ENCODE measurements around the gene FOXN3. TPM values are rescaled to one million over a fixed set of nuclear protein-coding genes. Genes with fewer than 3 reads are reported as not detected.

Gene FOXN3
- polyA plus RNA-seq, 2 of the 4 experiments (the other 2 are of a cell fraction): 6.0 to 6.4 TPM

DNA sequence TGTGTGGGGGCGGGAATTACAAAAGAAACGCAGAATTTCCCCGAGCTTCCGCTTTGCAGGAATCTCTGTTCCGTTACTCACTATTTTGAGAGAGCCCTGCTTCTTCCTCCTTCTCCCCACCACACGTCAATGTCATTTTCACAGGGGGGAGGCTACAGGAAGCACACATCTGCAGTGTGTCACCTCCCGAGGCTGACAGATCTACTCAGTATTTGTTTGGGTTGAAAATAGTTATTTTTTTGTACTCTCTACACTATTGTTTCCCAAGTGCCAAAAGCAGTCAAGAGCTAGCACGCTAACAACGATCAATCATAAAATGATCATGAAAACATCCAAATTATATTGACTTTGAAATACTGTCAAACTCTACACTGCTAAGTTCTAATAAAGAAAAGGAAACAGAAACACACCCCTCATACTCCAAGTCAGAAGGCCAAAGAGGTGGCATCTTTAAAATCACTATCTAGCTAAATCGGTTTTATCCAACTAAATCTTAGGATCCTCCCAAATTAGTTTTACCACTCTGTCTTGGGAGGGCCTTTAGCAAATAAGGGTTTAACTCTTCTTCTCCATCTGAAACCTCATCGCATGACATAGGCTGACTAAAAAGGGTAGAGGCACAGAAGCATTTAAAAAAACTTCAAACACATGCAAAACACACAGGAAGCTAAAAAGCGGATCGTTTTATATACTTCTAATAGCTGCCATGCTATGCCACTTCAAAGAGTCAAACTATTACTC is 51.8 kb downstream of the FOXN3 start:
- POLR2A ChIA-PET: no interaction called here
- CTCF ChIA-PET: interaction anchor here (0.6 kb wide), 1 partner anchor 89 kb away, joined by 3 read pairs; no protein-coding TSS in a partner anchor
- Histone ChIP-seq H3K27ac (no peak overlapping the region), H3K4me3 (no peak overlapping the region), H3K9me3 (0 out of 3 replicates have a peak, but pooled peaks cover 4% of the 10 kb centered on the region), H3K4me1 (0 out of 3 replicates have a peak, but pooled peaks cover 5% of the 10 kb centered on the region), H3K4me2 (no peak overlapping the region)
- FAIRE-seq: no peak
- WGBS (ENCODE audit: missing lambda C conversion rate): 84% methylated on average over 13 of the region's 13 CpGs
- no peak for DNase-seq (ENCODE audit: low read depth in 1 of 2, low spot score in 1 of 2)
- no peak for ATAC-seq
- TF ChIP-seq MAZ (IDR thresholded peaks at IDR 0.05; ENCODE audit: borderline replicate concordance, low read depth, low read length): no peak
- TF ChIP-seq POLR2A (IDR thresholded peaks at IDR 0.05; ENCODE audit: low read length): no peak
- no peak for TF ChIP-seq HOXB13 (CRISPR knock-in tag; IDR thresholded peaks at IDR 0.05; ENCODE audit: low read depth)
- no peak for TF ChIP-seq CBX8 (IDR thresholded peaks at IDR 0.05)

DNA sequence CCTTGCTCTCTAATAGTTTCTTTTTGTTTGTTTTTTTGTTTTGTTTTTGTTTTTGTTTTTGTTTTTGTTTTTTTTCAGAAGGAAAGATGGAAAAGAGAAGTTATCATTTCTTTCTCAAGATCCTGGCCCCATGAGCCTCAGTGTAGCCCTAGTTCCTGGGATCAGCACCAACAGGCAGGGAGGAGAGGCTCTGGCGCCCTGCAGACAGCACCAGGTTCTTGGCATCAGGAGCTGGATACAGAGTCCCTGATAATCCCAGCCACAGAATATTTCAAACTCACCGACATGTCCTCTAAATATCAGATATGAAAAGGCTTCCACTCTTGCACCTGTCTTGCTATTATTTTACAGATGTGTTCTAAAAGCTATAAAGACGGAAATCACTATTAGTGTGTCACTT is 52.7 kb downstream of the FOXN3 start:
- Histone ChIP-seq H3K4me2 (no peak overlapping the region), H3K4me3 (no peak overlapping the region), H3K4me1 (0 out of 3 replicates have a peak, but pooled peaks cover 5% of the 10 kb centered on the region), H3K9me3 (0 out of 3 replicates have a peak, but pooled peaks cover 4% of the 10 kb centered on the region), H3K27ac (no peak overlapping the region)
- ATAC-seq (no peak), FAIRE-seq (no peak), DNase-seq (ENCODE audit: low read depth in 1 of 2, low spot score in 1 of 2) (no peak)
- POLR2A ChIA-PET: no interaction called here
- TF ChIP-seq, protein P1, sequence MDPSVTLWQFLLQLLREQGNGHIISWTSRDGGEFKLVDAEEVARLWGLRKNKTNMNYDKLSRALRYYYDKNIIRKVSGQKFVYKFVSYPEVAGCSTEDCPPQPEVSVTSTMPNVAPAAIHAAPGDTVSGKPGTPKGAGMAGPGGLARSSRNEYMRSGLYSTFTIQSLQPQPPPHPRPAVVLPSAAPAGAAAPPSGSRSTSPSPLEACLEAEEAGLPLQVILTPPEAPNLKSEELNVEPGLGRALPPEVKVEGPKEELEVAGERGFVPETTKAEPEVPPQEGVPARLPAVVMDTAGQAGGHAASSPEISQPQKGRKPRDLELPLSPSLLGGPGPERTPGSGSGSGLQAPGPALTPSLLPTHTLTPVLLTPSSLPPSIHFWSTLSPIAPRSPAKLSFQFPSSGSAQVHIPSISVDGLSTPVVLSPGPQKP (IDR thresholded peaks at IDR 0.05; ENCODE audit: low read depth, low read length): no peak
- TF ChIP-seq SMC3 (IDR thresholded peaks at IDR 0.05) (no peak), FOSL2 (IDR thresholded peaks at IDR 0.05) (no peak), FOSL2 (CRISPR knock-in tag; IDR thresholded peaks at IDR 0.05) (no peak), RNF2 (IDR thresholded peaks at IDR 0.05; ENCODE audit: borderline replicate concordance, low read depth) (no peak), EHMT2 (IDR thresholded peaks at IDR 0.05; ENCODE audit: low read depth) (no peak), ZC3H11A (IDR thresholded peaks at IDR 0.05) (no peak), RCOR1 (IDR thresholded peaks at IDR 0.05; ENCODE audit: low read depth, low read length) (no peak)
- TF ChIP-seq, protein P2, sequence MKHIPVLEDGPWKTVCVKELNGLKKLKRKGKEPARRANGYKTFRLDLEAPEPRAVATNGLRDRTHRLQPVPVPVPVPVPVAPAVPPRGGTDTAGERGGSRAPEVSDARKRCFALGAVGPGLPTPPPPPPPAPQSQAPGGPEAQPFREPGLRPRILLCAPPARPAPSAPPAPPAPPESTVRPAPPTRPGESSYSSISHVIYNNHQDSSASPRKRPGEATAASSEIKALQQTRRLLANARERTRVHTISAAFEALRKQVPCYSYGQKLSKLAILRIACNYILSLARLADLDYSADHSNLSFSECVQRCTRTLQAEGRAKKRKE (CRISPR knock-in tag; IDR thresholded peaks at IDR 0.05; ENCODE audit: low read depth): no peak
- TF ChIP-seq, protein P3, sequence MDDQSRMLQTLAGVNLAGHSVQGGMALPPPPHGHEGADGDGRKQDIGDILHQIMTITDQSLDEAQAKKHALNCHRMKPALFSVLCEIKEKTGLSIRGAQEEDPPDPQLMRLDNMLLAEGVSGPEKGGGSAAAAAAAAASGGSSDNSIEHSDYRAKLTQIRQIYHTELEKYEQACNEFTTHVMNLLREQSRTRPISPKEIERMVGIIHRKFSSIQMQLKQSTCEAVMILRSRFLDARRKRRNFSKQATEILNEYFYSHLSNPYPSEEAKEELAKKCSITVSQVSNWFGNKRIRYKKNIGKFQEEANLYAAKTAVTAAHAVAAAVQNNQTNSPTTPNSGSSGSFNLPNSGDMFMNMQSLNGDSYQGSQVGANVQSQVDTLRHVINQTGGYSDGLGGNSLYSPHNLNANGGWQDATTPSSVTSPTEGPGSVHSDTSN (IDR thresholded peaks at IDR 0.05): no peak
- WGBS (ENCODE audit: missing lambda C conversion rate): 73% methylated on average over 3 of the region's 3 CpGs
- CTCF ChIA-PET: no interaction called here

DNA sequence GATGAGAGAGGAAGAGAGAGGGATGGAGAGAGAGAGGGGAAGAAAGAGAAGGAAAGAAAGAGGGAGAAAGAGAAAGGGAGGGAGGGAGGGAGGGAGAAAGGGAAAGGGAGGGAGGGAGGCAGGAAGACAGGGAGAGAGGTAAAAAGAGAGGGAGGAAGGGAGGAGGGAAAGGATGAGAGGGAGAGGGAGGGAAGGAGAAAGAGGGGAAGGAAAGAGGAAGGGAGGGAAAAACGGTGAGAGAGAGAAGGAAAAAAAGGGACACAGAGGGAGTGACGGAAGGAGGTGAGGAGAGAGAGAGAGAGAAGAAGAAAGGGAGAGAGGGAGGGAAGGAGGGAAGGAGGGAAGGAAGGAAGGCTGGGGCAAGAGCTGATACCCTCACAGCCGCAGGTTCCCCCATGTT is 56.8 kb downstream of the FOXN3 start:
- Histone ChIP-seq H3K4me3 (no peak overlapping the region), H3K27ac (no peak overlapping the region), H3K4me2 (no peak overlapping the region), H3K9me3 (0 out of 3 replicates have a peak, but pooled peaks cover 4% of the 10 kb centered on the region), H3K4me1 (no peaks in the 10 kb centered on the region)
- no peak for ATAC-seq
- no peak for FAIRE-seq
- ChIA-PET CTCF (interaction anchor here (0.6 to 1.5 kb wide), 2 partner anchors 13 to 20 kb away, joined by 4 to 5 read pairs; no protein-coding TSS in a partner anchor), POLR2A (no interaction called here)
- no peak for DNase-seq (ENCODE audit: low read depth in 1 of 2, low spot score in 1 of 2)
- 53% methylated on average over 3 of the region's 3 CpGs for WGBS (ENCODE audit: missing lambda C conversion rate)
- TF ChIP-seq SREBF2 (IDR thresholded peaks at IDR 0.05): no peak
- TF ChIP-seq, protein P4, sequence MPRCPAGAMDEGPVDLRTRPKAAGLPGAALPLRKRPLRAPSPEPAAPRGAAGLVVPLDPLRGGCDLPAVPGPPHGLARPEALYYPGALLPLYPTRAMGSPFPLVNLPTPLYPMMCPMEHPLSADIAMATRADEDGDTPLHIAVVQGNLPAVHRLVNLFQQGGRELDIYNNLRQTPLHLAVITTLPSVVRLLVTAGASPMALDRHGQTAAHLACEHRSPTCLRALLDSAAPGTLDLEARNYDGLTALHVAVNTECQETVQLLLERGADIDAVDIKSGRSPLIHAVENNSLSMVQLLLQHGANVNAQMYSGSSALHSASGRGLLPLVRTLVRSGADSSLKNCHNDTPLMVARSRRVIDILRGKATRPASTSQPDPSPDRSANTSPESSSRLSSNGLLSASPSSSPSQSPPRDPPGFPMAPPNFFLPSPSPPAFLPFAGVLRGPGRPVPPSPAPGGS (IDR thresholded peaks at IDR 0.05): no peak
- TF ChIP-seq, protein P1 (IDR thresholded peaks at IDR 0.05; ENCODE audit: low read depth, low read length): no peak
- TF ChIP-seq FOSB (CRISPR knock-in tag; IDR thresholded peaks at IDR 0.05): no peak
- no peak for TF ChIP-seq SMC3 (IDR thresholded peaks at IDR 0.05)
- TF ChIP-seq TP53 (CRISPR knock-in tag; IDR thresholded peaks at IDR 0.05): no peak
- TF ChIP-seq FOSL2 (IDR thresholded peaks at IDR 0.05): no peak
- TF ChIP-seq FOSL2 (CRISPR knock-in tag; IDR thresholded peaks at IDR 0.05): no peak
- TF ChIP-seq JUN (IDR thresholded peaks at IDR 0.05): no peak
- TF ChIP-seq RAD21 (conservative IDR thresholded peaks at IDR 0.05 in 1 of 2, IDR thresholded peaks at IDR 0.05 in 1 of 2): no peak
- TF ChIP-seq KDM1A (IDR thresholded peaks at IDR 0.05; ENCODE audit: low read depth): no peak
- no peak for TF ChIP-seq POLR2A (IDR thresholded peaks at IDR 0.05; ENCODE audit: low read length)
- no peak for TF ChIP-seq EP300 (IDR thresholded peaks at IDR 0.05)
- TF ChIP-seq NPAS2 (CRISPR knock-in tag; IDR thresholded peaks at IDR 0.05; ENCODE audit: borderline replicate concordance): no peak
- no peak for TF ChIP-seq TFCP2L1 (CRISPR knock-in tag; IDR thresholded peaks at IDR 0.05)
- TF ChIP-seq, protein P5, sequence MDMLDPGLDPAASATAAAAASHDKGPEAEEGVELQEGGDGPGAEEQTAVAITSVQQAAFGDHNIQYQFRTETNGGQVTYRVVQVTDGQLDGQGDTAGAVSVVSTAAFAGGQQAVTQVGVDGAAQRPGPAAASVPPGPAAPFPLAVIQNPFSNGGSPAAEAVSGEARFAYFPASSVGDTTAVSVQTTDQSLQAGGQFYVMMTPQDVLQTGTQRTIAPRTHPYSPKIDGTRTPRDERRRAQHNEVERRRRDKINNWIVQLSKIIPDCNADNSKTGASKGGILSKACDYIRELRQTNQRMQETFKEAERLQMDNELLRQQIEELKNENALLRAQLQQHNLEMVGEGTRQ (IDR thresholded peaks at IDR 0.05): no peak
- TF ChIP-seq, protein P6, sequence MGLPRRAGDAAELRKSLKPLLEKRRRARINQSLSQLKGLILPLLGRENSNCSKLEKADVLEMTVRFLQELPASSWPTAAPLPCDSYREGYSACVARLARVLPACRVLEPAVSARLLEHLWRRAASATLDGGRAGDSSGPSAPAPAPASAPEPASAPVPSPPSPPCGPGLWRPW (IDR thresholded peaks at IDR 0.05): no peak
- no peak for TF ChIP-seq CHD4 (IDR thresholded peaks at IDR 0.05; ENCODE audit: borderline replicate concordance)
- TF ChIP-seq HDAC2 (IDR thresholded peaks at IDR 0.05): no peak
